Panc1 (cell line): Measurements from ENCODE around the gene ANP32A. TPM values are rescaled to one million over a fixed set of nuclear protein-coding genes. Genes with fewer than 3 reads are reported as not detected.

Experiments used
- ATAC-seq: fragments of 200-7000 bp; cut with Tn5 transposase; 2 replicates; pipeline ENCODE4 v1.9.1; 2020; ENCODE audit warnings: mild to moderate bottlenecking, moderate library complexity
- BruUV-seq: library from RNA; stranded (reverse); fragments of 400-500 nt; replicated peaks from 2 replicates; lab custom pipeline; 2021; lab: Mats Ljungman, UMichigan
- CTCF ChIA-PET: fragments of 300-600 bp; sonication (Branson Sonifier 250); formaldehyde crosslinking; loops from one replicate; lab custom pipeline; 2022; ENCODE audit warnings: antibody characterized with exemption; lab: Charles Lee
- POLR2A ChIA-PET: fragments of 300-600 bp; sonication (Branson Sonifier 250); formaldehyde crosslinking; loops from one replicate; lab custom pipeline; 2022; ENCODE audit warnings: antibody characterized with exemption; lab: Charles Lee
- DNase-seq: peaks from one replicate; pipeline ENCODE4 v3.0.0-alpha.2; 2010; ENCODE audit warnings: low read depth, low spot score
- H3K27ac ChIP-seq: 2 replicates; pipeline ENCODE4 v1.5.1; 2011; ENCODE audit warnings: mild to moderate bottlenecking, low read length, inconsistent platforms
- H3K27me3 ChIP-seq: fragments of 200-500 bp; sonication (Bioruptor generic); 2 replicates; pipeline ENCODE4 v1.6.0; 2014; ENCODE audit warnings: low read length, inconsistent platforms; ENCODE audit not compliant: control insufficient read depth, insufficient read depth
- H3K36me3 ChIP-seq: fragments of 200-500 bp; sonication (Bioruptor generic); 2 replicates; pipeline ENCODE4 v1.5.1; 2014; ENCODE audit warnings: inconsistent platforms, mild to moderate bottlenecking, low read length, moderate library complexity; ENCODE audit not compliant: control insufficient read depth, insufficient read depth
- H3K4me1 ChIP-seq: 2 replicates; pipeline ENCODE4 v1.5.1; 2011; ENCODE audit warnings: inconsistent platforms, mild to moderate bottlenecking, low read length, moderate library complexity; ENCODE audit not compliant: control insufficient read depth, insufficient read depth
- H3K4me3 ChIP-seq, 2 experiments: 2 replicates each; pipeline ENCODE4 v1.5.1; 2011 to 2012; ENCODE audit warnings: low read depth in 2 of 2, low read length in 2 of 2, mild to moderate bottlenecking in 2 of 2, inconsistent platforms in 1 of 2, moderate library complexity in 1 of 2
- H3K9me3 ChIP-seq: fragments of 200-500 bp; sonication (Bioruptor generic); 2 replicates; pipeline ENCODE4 v1.5.1; 2014; ENCODE audit warnings: low read depth, mild to moderate bottlenecking, inconsistent platforms, low read length, moderate library complexity; ENCODE audit not compliant: control insufficient read depth, insufficient read depth
- CTCF ChIP-seq: fragments of 450-650 bp; IDR thresholded peaks from 2 replicates; pipeline ENCODE4 v1.5.1; 2017; ENCODE audit warnings: mild to moderate bottlenecking
- POLR2AphosphoS5 ChIP-seq: IDR thresholded peaks from 2 replicates; pipeline ENCODE4 v1.6.1; 2012; ENCODE audit warnings: mild to moderate bottlenecking, low read depth, low read length, moderate library complexity
- REST ChIP-seq, 2 experiments: IDR thresholded peaks; 2 replicates each; pipeline ENCODE4 v1.6.1; 2011 to 2012; ENCODE audit warnings: low read depth in 2 of 2, control low read depth in 1 of 2, low read length in 1 of 2, mild to moderate bottlenecking in 1 of 2, moderate library complexity in 1 of 2; ENCODE audit not compliant: insufficient read depth in 1 of 2
- SIN3A ChIP-seq: IDR thresholded peaks from 2 replicates; pipeline ENCODE4 v1.6.1; 2012; ENCODE audit warnings: low read depth, mild to moderate bottlenecking, low read length, moderate library complexity, borderline replicate concordance; ENCODE audit not compliant: insufficient read depth
- TCF7L2 ChIP-seq: IDR thresholded peaks from 2 replicates; pipeline ENCODE4 v1.6.1; 2011; ENCODE audit warnings: mild to moderate bottlenecking, low read depth, low read length, inconsistent platforms
- in situ Hi-C: cut with HindIII; loops from 2 replicates; pipeline ENCODE4 v1.10.0; 2016; ENCODE audit warnings: low sequenced_read_pairs, low pct_unique_long_range_greater_than_20kb
- intact Hi-C: fragments of 100-400 bp; cut with micrococcal nuclease; formaldehyde crosslinking; loops from one replicate; pipeline ENCODE4 v1.10.0; 2022; ENCODE audit not compliant: unreplicated experiment
- total RNA-seq: library from RNA; stranded (reverse); gene quantifications from one replicate; pipeline ENCODE4 v1.2.1, GENCODE V29; 2021; ENCODE audit not compliant: unreplicated experiment

The ANP32A gene
- total RNA-seq, 1 experiment from 2014 or later, result 226 TPM

GRCh38 chr15:68739390-68740080 is 81.2 kb downstream of the ANP32A start:
- Histone ChIP-seq H3K9me3 (no peaks in the 10 kb centered on the region), H3K4me3 (no peak overlapping the region), H3K27me3 (no peaks in the 10 kb centered on the region), H3K36me3 (no peaks in the 10 kb centered on the region), H3K4me1 (no peaks in the 10 kb centered on the region), H3K27ac (no peak overlapping the region)
- intact Hi-C loops (no loop called here), in situ Hi-C loops (no loop called here)
- POLR2A ChIA-PET, result no interaction called here
- no peak for ATAC-seq
- TF ChIP-seq POLR2AphosphoS5, result no peak
- TF ChIP-seq REST (IDR thresholded peaks at IDR 0.05; ENCODE audit: insufficient read depth in 1 of 2, low read depth in 2 of 2, low read length in 1 of 2), result no peak
- no peak for TF ChIP-seq CTCF
- TF ChIP-seq SIN3A, result no peak
- TF ChIP-seq TCF7L2, result no peak
- CTCF ChIA-PET, result interaction anchor here (0.5 kb wide), 1 partner anchor 137 kb away, joined by 6 read pairs; no protein-coding TSS in a partner anchor
- DNase-seq, result no peak
- no TSS peak for BruUV-seq

- BruUV-seq, result no TSS peak
- ATAC-seq (no peak), DNase-seq (no peak)
- H3K4me1 ChIP-seq, result no peaks in the 10 kb centered on the region
- no peaks in the 10 kb centered on the region for H3K9me3 ChIP-seq
- no peak for TF ChIP-seq REST (IDR thresholded peaks at IDR 0.05; ENCODE audit: insufficient read depth in 1 of 2, low read depth in 2 of 2, low read length in 1 of 2)
- no peak for TF ChIP-seq SIN3A
- no peak for TF ChIP-seq POLR2AphosphoS5
- no peak for TF ChIP-seq CTCF
- TF ChIP-seq TCF7L2, result no peak
- H3K4me3 ChIP-seq, result no peak overlapping the region
- no peak overlapping the region for H3K27ac ChIP-seq
- CTCF ChIA-PET, result interaction anchor here (0.7 kb wide), 1 partner anchor 179 kb away, joined by 6 read pairs; no protein-coding TSS in a partner anchor
- POLR2A ChIA-PET, result interaction anchor here (0.6 kb wide), 1 partner anchor 117 kb away, joined by 3 read pairs; no protein-coding TSS in a partner anchor
- intact Hi-C loops (no loop called here), in situ Hi-C loops (no loop called here)
- no peaks in the 10 kb centered on the region for H3K27me3 ChIP-seq
- H3K36me3 ChIP-seq, result no peaks in the 10 kb centered on the region
These were observed 85.1 kb downstream of the ANP32A start for GRCh38 chr15:68735610-68736009.
